A673 (cell line): ENCODE measurements around the gene ZNF587. TPM values are rescaled to one million over a fixed set of nuclear protein-coding genes. Genes with fewer than 3 reads are reported as not detected.
A peak's percentile ranks its signal among the peaks of the same experiment; 100 is the strongest.

ENCODE experiments used
- BruUV-seq: library from RNA; stranded (reverse); fragments of 400-500 nt; replicated peaks from 2 replicates; lab custom pipeline; 2021; lab: Mats Ljungman, UMichigan
- CTCF ChIA-PET: fragments of 300-600 bp; sonication (Branson Sonifier 250); formaldehyde crosslinking; loops from one replicate; lab custom pipeline; 2022; ENCODE audit warnings: antibody characterized with exemption; lab: Charles Lee
- POLR2A ChIA-PET: fragments of 300-600 bp; sonication (Branson Sonifier 250); formaldehyde crosslinking; loops from one replicate; lab custom pipeline; 2022; ENCODE audit warnings: antibody characterized with exemption; ENCODE audit not compliant: low non-redundant PET; lab: Charles Lee
- DNase-seq: peaks from one replicate; pipeline ENCODE4 v3.0.0-alpha.2; 2015; ENCODE audit warnings: low spot score
- H3K27ac ChIP-seq: fragments of 200-600 bp; sonication (generic); 2 replicates; pipeline ENCODE4 v1.5.1; 2016; ENCODE audit warnings: mixed run types, low read depth, mild to moderate bottlenecking, mixed read lengths, antibody characterized with exemption, low read length; ENCODE audit not compliant: poor library complexity, severe bottlenecking
- H3K27me3 ChIP-seq: fragments of 200-600 bp; sonication (generic); replicated peaks from 2 replicates; pipeline ENCODE4 v1.6.1; 2017; ENCODE audit warnings: mixed run types, low read depth, mild to moderate bottlenecking, mixed read lengths, antibody characterized with exemption, low read length; ENCODE audit not compliant: insufficient read depth, poor library complexity
- H3K36me3 ChIP-seq: fragments of 200-600 bp; sonication (generic); 2 replicates; pipeline ENCODE4 v1.6.1; 2016; ENCODE audit warnings: mixed run types, mild to moderate bottlenecking, mixed read lengths, antibody characterized with exemption, low read length; ENCODE audit not compliant: insufficient read depth, poor library complexity, severe bottlenecking
- H3K4me1 ChIP-seq: fragments of 200-600 bp; sonication (generic); 2 replicates; pipeline ENCODE4 v1.6.1; 2017; ENCODE audit warnings: mixed run types, mild to moderate bottlenecking, mixed read lengths, antibody characterized with exemption, low read length; ENCODE audit not compliant: insufficient read depth, poor library complexity, severe bottlenecking
- H3K4me3 ChIP-seq: fragments of 200-600 bp; sonication (generic); 2 replicates; pipeline ENCODE4 v1.5.1; 2016; ENCODE audit warnings: low read depth, mixed run types, mild to moderate bottlenecking, mixed read lengths, low read length; ENCODE audit not compliant: poor library complexity, severe bottlenecking
- H3K9me3 ChIP-seq: fragments of 200-600 bp; sonication (generic); 2 replicates; pipeline ENCODE4 v1.6.1; 2016; ENCODE audit warnings: mixed run types, low read depth, mild to moderate bottlenecking, mixed read lengths, antibody characterized with exemption, low read length; ENCODE audit not compliant: poor library complexity, severe bottlenecking
- EZH2 ChIP-seq: fragments of 200-600 bp; sonication (generic); IDR thresholded peaks from 2 replicates; pipeline ENCODE4 v1.6.1; 2017; ENCODE audit warnings: borderline replicate concordance, low read depth, mild to moderate bottlenecking, mixed read lengths, antibody characterized with exemption, low read length; ENCODE audit not compliant: poor library complexity, severe bottlenecking
- intact Hi-C: fragments of 100-400 bp; cut with micrococcal nuclease; formaldehyde crosslinking; loops from one replicate; pipeline ENCODE4 v1.10.0; 2022; ENCODE audit not compliant: unreplicated experiment
- total RNA-seq: library from RNA; stranded (reverse); gene quantifications from 2 replicates; pipeline ENCODE4 v1.2.3, GENCODE V29; 2021
- TF ChIP-seq, protein P1 (sequence below): fragments of 300-800, 200-600 bp; sonication (generic); conservative IDR thresholded peaks from 2 replicates; pipeline ENCODE4 v1.5.1; 2017; ENCODE audit warnings: low read depth, mild to moderate bottlenecking, antibody characterized with exemption, low read length, moderate library complexity, mixed read lengths

Gene ZNF587
- total RNA-seq, 1 experiment from 2014 or later, result 43.2 TPM

- no TSS peak for BruUV-seq
- no peaks in the 10 kb centered on the region for H3K4me1 ChIP-seq
- ChIA-PET POLR2A (no interaction called here), CTCF (no interaction called here)
- H3K36me3 ChIP-seq, result peaks cover 6% of the 10 kb centered on the region
- no peak for TF ChIP-seq EZH2
- no peak overlapping the region for H3K4me3 ChIP-seq
- H3K9me3 ChIP-seq, result no peaks in the 10 kb centered on the region
- H3K27me3 ChIP-seq, result no peaks in the 10 kb centered on the region
- DNase-seq, result no peak
- intact Hi-C loops, result no loop called here
- H3K27ac ChIP-seq, result no peak overlapping the region
Observed at GRCh38 chr19:57816652-57817051, 33.0 kb upstream of the ZNF587 start.

- H3K36me3 ChIP-seq, result peaks cover 2% of the 10 kb centered on the region
- no peaks in the 10 kb centered on the region for H3K27me3 ChIP-seq
- intact Hi-C loops, result no loop called here
- BruUV-seq, result no TSS peak
- TF ChIP-seq EZH2, result no peak
- no peaks in the 10 kb centered on the region for H3K4me1 ChIP-seq
- ChIA-PET CTCF (no interaction called here), POLR2A (no interaction called here)
- H3K9me3 ChIP-seq, result no peaks in the 10 kb centered on the region
- no peak overlapping the region for H3K4me3 ChIP-seq
- no peak overlapping the region for H3K27ac ChIP-seq
- no peak for DNase-seq
Observed at GRCh38 chr19:57817976-57818375, 31.7 kb upstream of the ZNF587 start.

- H3K9me3 ChIP-seq, result no peaks in the 10 kb centered on the region
- no peak overlapping the region for H3K27ac ChIP-seq
- H3K4me1 ChIP-seq, result no peaks in the 10 kb centered on the region
- H3K27me3 ChIP-seq, result no peaks in the 10 kb centered on the region
- no peak for TF ChIP-seq EZH2
- TF ChIP-seq, protein P1, sequence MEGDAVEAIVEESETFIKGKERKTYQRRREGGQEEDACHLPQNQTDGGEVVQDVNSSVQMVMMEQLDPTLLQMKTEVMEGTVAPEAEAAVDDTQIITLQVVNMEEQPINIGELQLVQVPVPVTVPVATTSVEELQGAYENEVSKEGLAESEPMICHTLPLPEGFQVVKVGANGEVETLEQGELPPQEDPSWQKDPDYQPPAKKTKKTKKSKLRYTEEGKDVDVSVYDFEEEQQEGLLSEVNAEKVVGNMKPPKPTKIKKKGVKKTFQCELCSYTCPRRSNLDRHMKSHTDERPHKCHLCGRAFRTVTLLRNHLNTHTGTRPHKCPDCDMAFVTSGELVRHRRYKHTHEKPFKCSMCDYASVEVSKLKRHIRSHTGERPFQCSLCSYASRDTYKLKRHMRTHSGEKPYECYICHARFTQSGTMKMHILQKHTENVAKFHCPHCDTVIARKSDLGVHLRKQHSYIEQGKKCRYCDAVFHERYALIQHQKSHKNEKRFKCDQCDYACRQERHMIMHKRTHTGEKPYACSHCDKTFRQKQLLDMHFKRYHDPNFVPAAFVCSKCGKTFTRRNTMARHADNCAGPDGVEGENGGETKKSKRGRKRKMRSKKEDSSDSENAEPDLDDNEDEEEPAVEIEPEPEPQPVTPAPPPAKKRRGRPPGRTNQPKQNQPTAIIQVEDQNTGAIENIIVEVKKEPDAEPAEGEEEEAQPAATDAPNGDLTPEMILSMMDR, result no peak
- ChIA-PET CTCF (no interaction called here), POLR2A (no interaction called here)
- H3K36me3 ChIP-seq, result peaks cover 2% of the 10 kb centered on the region
- no peak for DNase-seq
- intact Hi-C loops, result no loop called here
- no peak overlapping the region for H3K4me3 ChIP-seq
- BruUV-seq, result no TSS peak
Observed at GRCh38 chr19:57818378-57818777, 31.3 kb upstream of the ZNF587 start.

DNA sequence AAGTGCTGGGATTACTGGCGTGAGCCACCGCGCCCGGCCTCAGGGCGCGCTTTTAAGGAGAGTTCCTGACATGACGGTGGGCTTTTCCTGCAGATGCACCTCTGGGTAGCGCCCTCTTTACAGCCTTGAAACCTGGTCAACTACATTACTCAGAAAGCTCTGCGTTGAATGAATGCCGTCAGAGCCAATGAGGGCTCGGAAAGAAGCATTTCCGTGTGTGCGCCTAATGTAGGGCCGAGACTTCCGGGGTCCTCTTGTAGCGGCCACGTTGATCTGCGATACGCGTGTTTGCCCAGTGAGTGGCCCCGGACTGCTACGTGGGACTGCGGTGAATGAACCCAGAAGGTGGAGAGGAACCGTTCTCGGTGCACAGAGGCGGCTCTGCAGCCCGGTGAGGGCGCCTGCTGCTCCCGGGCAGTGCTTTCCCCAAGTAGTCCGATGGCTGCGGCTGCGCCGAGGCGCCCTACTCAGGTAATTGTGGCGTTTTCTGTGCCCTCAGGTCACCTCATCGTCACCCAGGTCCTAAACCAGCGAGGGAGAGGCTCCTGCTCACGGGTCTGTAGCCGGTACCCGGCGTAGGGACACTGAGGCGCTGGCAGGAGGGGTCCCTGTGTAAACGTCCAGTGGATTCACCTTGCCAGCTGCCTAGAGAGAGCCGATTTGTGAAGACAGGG lies 30.0 kb upstream of the ZNF587 start:
- intact Hi-C loops, result loop anchor here (5.0 kb wide), 1 partner anchor 198 kb away; no protein-coding TSS in a partner anchor
- ChIA-PET POLR2A (no interaction called here), CTCF (no interaction called here)
- Histone ChIP-seq H3K36me3 (peaks cover 2% of the 10 kb centered on the region), H3K9me3 (no peaks in the 10 kb centered on the region), H3K4me3 (peak overlapping the region; percentile 80), H3K27me3 (no peaks in the 10 kb centered on the region), H3K4me1 (no peaks in the 10 kb centered on the region), H3K27ac (peak overlapping the region; percentile 79)
- BruUV-seq, result no TSS peak
- no peak for TF ChIP-seq EZH2
- TF ChIP-seq, protein P1, result no peak; the same call in 1 of the 2 replicates
- peak; percentile 92 for DNase-seq
